HFF-Myc (cell line): ENCODE data around the gene RNF13.

ENCODE experiments used
- DNase-seq: peaks from one replicate; pipeline ENCODE4 v3.0.0-alpha.2; 2011; ENCODE audit warnings: low read depth; ENCODE audit errors: extremely low read depth
- H3K4me3 ChIP-seq: replicated peaks from 2 replicates; pipeline ENCODE4 v1.5.1; 2011; ENCODE audit warnings: low read depth, mild to moderate bottlenecking, control low read depth, low read length
- CTCF ChIP-seq: IDR thresholded peaks from 2 replicates; pipeline ENCODE4 v1.5.1; 2012; ENCODE audit warnings: mild to moderate bottlenecking, low read depth, low read length, control low read depth; ENCODE audit errors: missing control alignments

RNF13 gene

GRCh38 chr3:149770246-149770645 is 42.8 kb upstream of the RNF13 start:
- DNase-seq: no peak
- no peak for TF ChIP-seq CTCF
- no peak overlapping the region for H3K4me3 ChIP-seq

GRCh38 chr3:149771652-149772271 is 41.3 kb upstream of the RNF13 start:
- no peak for DNase-seq
- no peak overlapping the region for H3K4me3 ChIP-seq
- TF ChIP-seq CTCF: peak; percentile 80

GRCh38 chr3:149772861-149773260 is 40.2 kb upstream of the RNF13 start:
- H3K4me3 ChIP-seq: no peak overlapping the region
- TF ChIP-seq CTCF: no peak
- DNase-seq: no peak

- TF ChIP-seq CTCF: no peak
- no peak for DNase-seq
- H3K4me3 ChIP-seq: no peak overlapping the region
Observed at GRCh38 chr3:149776170-149776569, 36.8 kb upstream of the RNF13 start.

DNA sequence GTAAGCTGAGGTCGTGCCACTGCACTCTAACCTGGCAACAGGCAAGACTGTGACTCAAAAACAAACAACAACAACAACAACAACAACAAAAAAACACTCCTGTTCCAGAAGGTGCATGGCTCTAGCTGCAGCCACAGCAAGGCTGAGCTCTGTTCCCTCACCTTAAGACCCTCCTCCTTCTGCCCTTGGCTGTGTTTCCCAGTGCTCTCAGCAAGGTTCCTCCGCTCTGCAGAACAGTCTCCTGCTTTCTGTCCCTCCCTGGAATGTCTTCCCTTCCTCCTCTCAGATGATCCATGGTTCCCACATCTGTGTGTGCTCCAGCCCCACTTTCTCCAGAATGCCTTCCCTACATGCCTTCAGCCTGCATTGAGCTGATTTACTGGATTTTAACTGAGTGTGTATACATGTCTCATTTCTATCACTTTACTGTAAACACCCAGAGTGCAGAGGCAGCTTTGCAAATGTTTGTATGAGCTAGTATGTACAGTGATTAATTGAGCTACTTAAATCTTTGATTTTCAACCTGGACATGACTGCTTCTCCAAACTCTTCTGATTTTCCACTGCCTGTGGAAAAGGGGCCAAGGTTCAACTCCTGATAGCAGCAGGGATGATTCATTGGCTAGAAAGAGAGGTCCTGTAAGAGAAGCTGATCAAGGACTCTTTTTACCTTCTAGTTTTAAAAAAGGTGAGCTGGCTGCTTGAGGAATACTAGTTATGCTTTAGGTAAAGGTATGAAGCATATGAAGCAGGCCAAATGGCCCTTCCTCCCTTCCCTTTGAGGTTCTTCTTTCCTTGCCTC is 35.4 kb upstream of the RNF13 start:
- H3K4me3 ChIP-seq: no peak overlapping the region
- DNase-seq: no peak
- TF ChIP-seq CTCF: no peak

- DNase-seq: no peak
- H3K4me3 ChIP-seq: no peak overlapping the region
- no peak for TF ChIP-seq CTCF
Observed at GRCh38 chr3:149781211-149781610, 31.8 kb upstream of the RNF13 start.

- DNase-seq: no peak
- TF ChIP-seq CTCF: no peak
- H3K4me3 ChIP-seq: no peak overlapping the region
Observed at GRCh38 chr3:149781741-149782140, 31.3 kb upstream of the RNF13 start.
